T-helper 2 cell treated with Interferon-gamma antibody and Interleukin-4, amounts not matched to agents 5 μg/mL and 100 μg/mL, for 36 hours (primary cell): ENCODE results near the gene PGAP3.
"Not testable (repeated sequence)": the region's sequence is repeated elsewhere in the genome, so short reads cannot be mapped to it uniquely, and the experiment has no call there.

Experiments
- DNase-seq: peaks from one replicate; pipeline ENCODE4 v3.0.0; 2021; ENCODE audit warnings: low spot score
- H3K27ac Mint-ChIP-seq: one replicate; pipeline ENCODE4 v1.8.0; 2021; ENCODE audit warnings: mild to moderate bottlenecking, mixed read lengths
- H3K27me3 Mint-ChIP-seq: one replicate; pipeline ENCODE4 v1.8.0; 2021; ENCODE audit warnings: low read depth, mixed read lengths
- H3K36me3 Mint-ChIP-seq: one replicate; pipeline ENCODE4 v1.8.0; 2021; ENCODE audit warnings: low read depth, mixed read lengths
- H3K4me1 Mint-ChIP-seq: one replicate; pipeline ENCODE4 v1.8.0; 2021; ENCODE audit warnings: low read depth, mixed read lengths
- H3K4me3 Mint-ChIP-seq: one replicate; pipeline ENCODE4 v1.8.0; 2022; ENCODE audit warnings: mild to moderate bottlenecking, moderate library complexity, mixed read lengths
- H3K9me3 Mint-ChIP-seq: one replicate; pipeline ENCODE4 v1.8.0; 2021; ENCODE audit warnings: mixed read lengths

The PGAP3 gene

DNA sequence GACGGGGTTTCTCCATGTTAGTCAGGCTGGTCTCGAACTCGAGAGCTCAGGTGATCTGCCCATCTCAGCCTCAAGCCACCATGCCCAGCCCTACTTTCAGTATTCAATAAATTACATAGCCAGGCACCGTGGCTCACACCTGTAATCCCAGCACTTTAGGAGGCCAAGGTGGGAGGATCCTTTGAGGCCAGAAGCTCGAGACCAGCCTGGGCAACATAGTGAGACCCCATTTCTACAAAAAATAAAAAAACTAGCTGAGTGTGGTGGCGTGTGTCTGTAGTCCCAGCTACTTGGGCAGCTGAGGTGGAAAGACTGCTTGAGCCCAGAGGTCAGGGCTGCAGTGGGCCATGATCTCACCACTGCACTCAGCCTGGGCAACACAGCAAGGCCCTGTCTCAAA lies 34.2 kb upstream of the PGAP3 start:
- H3K4me3 Mint-ChIP-seq = no peak overlapping the region
- peaks cover 3% of the 10 kb centered on the region for H3K4me1 Mint-ChIP-seq
- H3K27me3 Mint-ChIP-seq = no peaks in the 10 kb centered on the region
- no peaks in the 10 kb centered on the region for H3K9me3 Mint-ChIP-seq
- DNase-seq = no peak
- H3K36me3 Mint-ChIP-seq = peaks cover 5% of the 10 kb centered on the region
- no peak overlapping the region for H3K27ac Mint-ChIP-seq

DNA sequence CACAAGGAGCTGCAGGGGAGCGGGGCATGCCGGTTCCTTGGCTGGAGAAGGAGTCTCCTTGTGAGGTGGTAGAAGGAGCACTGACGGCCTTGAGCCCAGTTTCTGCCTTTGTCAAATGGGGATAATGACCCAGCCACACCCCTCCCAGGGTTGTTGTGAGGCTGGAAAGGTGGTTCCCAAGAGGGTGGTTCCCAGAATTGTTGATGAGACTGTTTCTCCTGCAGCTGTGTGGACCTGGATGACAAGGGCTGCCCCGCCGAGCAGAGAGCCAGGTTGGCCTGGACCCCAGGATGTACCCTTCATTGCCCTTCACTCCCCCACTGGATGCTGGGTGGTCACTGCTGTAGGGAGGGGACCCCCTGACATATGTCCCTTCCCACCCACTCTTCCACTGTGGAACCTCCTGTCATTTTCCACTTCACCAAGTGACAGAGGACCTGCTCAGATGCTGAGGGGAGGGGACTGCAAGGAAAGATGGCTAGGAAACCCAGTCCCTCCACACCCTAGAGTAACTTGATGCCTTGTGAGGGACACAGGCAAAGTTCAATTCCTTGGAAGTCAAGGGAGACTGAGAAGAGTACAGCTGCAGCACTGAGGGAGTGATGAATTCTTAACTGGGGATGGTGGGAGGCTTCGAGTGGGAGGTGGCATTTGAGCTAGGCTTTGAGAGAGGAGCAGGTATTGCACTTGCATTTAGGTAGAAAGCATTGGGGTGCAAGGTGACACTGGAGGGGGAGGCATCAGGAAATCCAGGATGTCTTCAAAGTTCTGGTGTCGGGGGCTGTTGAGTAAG lies 31.9 kb upstream of the PGAP3 start:
- Mint-ChIP-seq H3K9me3 (no peaks in the 10 kb centered on the region), H3K27me3 (no peaks in the 10 kb centered on the region), H3K4me1 (peaks cover 3% of the 10 kb centered on the region), H3K4me3 (no peak overlapping the region), H3K36me3 (no peaks in the 10 kb centered on the region), H3K27ac (no peak overlapping the region)
- no peak for DNase-seq

DNA sequence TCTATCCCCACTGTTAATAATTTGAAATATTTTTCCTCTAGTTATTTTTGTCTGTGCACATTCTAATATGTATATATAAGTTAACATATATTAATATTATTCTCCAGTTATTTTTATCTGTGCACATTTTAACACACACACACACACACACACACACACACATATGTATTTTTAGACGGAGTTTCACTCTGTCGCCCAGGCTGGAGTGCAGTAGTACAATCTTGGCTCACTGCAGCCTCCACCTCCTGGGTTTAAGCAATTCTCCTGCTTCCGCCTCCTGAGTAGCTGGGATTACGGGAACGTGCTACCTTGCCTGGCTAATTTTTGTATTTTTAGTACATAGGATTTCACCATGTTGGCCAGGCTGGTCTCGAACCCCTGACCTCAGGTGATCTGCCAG lies 29.8 kb upstream of the PGAP3 start:
- H3K27me3 Mint-ChIP-seq = no peaks in the 10 kb centered on the region
- no peaks in the 10 kb centered on the region for H3K36me3 Mint-ChIP-seq
- no peak for DNase-seq
- H3K9me3 Mint-ChIP-seq = no peaks in the 10 kb centered on the region
- no peak overlapping the region for H3K4me3 Mint-ChIP-seq
- no peaks in the 10 kb centered on the region for H3K4me1 Mint-ChIP-seq
- H3K27ac Mint-ChIP-seq = no peak overlapping the region

DNA sequence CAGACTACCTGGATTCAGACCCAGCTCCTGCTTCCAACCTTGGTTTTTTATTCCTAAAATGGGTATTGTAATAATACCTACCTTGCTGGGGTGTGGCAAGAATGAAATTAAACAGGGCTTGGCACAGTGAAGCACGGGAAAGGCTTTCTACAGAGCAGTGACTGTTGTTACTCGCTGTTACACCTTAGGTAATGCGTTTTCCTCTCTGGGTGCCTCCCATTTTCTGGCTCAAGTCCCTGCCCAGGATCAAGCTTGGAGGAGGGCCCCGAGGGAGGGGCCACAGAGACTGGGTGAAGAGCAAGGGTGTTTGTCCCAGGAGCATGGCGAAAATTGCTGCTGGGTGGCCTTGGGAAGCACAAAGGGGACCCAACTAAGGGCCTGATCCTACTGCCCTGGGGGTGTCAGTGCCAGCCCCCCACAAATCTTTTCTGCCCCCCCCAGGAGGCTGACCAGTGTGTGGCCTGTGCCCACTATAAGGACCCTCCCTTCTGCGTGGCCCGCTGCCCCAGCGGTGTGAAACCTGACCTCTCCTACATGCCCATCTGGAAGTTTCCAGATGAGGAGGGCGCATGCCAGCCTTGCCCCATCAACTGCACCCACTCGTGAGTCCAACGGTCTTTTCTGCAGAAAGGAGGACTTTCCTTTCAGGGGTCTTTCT lies 29.2 kb upstream of the PGAP3 start:
- no peak overlapping the region for H3K27ac Mint-ChIP-seq
- no peaks in the 10 kb centered on the region for H3K36me3 Mint-ChIP-seq
- H3K4me1 Mint-ChIP-seq = no peaks in the 10 kb centered on the region
- H3K9me3 Mint-ChIP-seq = no peaks in the 10 kb centered on the region
- no peak for DNase-seq
- no peaks in the 10 kb centered on the region for H3K27me3 Mint-ChIP-seq
- no peak overlapping the region for H3K4me3 Mint-ChIP-seq

DNA sequence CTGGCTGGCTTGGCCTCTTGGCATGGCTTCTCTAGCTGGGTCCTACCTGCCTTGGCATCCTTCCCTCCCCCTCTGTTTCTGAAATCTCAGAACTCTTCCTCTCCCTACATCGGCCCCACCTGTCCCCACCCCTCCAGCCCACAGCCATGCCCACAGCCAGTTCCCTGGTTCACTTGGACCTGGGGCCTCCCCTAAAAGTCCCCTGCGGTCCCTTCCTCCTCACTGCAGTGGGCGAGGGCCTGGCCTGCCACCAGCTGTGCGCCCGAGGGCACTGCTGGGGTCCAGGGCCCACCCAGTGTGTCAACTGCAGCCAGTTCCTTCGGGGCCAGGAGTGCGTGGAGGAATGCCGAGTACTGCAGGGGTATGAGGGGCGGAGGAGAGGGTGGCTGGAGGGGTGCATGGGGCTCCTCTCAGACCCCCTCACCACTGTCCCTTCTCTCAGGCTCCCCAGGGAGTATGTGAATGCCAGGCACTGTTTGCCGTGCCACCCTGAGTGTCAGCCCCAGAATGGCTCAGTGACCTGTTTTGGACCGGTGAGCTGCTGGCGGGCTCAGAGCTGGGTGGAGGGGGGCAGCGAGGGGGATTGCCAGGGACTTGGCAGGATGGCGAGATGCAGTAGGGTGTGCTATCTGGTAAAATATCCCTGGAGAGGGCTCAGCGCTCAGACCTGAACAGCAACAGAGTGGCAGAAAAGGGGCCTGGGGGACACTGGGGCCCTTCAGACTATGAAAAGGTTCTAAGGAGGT lies 28.4 kb upstream of the PGAP3 start:
- no peaks in the 10 kb centered on the region for H3K4me1 Mint-ChIP-seq
- H3K36me3 Mint-ChIP-seq = no peaks in the 10 kb centered on the region
- H3K27me3 Mint-ChIP-seq = no peaks in the 10 kb centered on the region
- no peak overlapping the region for H3K4me3 Mint-ChIP-seq
- no peak overlapping the region for H3K27ac Mint-ChIP-seq
- DNase-seq = no peak
- H3K9me3 Mint-ChIP-seq = no peaks in the 10 kb centered on the region

DNA sequence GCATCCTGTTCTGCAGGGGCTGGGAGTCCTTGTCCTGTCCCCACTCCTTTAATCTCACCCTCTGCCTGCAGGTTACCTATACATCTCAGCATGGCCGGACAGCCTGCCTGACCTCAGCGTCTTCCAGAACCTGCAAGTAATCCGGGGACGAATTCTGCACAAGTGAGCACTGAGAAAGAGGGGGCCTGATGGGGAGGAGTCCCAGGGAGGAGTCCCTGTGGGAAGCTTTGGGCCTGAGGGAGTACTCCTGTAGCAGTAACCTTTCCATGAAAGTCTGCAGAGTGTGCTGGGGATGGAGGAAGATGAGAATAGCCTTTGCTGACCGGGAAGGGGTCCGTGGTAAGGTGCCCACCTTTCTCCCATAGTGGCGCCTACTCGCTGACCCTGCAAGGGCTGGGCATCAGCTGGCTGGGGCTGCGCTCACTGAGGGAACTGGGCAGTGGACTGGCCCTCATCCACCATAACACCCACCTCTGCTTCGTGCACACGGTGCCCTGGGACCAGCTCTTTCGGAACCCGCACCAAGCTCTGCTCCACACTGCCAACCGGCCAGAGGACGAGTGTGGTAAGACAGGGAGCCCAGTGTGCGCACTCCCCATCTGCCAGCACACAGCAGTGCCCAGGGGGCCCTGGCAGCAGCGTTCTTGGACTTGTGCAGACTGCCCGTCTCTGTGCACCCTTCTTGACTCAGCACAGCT lies 27.7 kb upstream of the PGAP3 start:
- Mint-ChIP-seq H3K4me3 (no peak overlapping the region), H3K27ac (no peak overlapping the region), H3K27me3 (no peaks in the 10 kb centered on the region), H3K9me3 (no peaks in the 10 kb centered on the region), H3K36me3 (no peaks in the 10 kb centered on the region), H3K4me1 (no peaks in the 10 kb centered on the region)
- DNase-seq = no peak

DNA sequence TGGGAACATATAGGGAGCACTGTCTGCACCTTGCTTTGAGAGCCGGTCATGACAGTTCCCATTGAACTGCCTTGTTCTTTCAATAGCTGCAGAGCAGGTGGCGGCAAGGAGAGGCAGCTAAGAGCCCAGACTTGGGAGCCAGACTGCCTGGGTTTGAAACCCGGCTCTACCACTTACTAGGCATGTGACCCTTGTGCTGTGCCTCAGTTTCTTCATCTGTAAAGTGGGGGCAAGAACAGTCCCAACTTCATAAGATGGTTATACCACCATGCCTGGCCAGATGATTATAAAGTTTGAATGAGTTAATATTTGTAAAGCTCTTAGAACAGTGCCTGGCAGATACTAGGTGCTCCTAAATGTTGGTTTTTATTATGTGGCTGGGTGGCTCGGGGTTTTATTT lies 26.4 kb upstream of the PGAP3 start:
- Mint-ChIP-seq H3K36me3 (no peaks in the 10 kb centered on the region), H3K27ac (no peak overlapping the region), H3K9me3 (no peaks in the 10 kb centered on the region), H3K4me3 (no peak overlapping the region), H3K27me3 (no peaks in the 10 kb centered on the region), H3K4me1 (no peaks in the 10 kb centered on the region)
- no peak for DNase-seq

DNA sequence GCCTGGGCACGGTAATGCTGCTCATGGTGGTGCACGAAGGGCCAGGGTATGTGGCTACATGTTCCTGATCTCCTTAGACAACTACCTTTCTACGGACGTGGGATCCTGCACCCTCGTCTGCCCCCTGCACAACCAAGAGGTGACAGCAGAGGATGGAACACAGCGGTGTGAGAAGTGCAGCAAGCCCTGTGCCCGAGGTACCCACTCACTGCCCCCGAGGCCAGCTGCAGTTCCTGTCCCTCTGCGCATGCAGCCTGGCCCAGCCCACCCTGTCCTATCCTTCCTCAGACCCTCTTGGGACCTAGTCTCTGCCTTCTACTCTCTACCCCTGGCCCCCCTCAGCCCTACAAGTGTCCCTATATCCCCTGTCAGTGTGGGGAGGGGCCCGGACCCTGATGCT lies 24.0 kb upstream of the PGAP3 start:
- no peak for DNase-seq
- no peaks in the 10 kb centered on the region for H3K9me3 Mint-ChIP-seq
- H3K27ac Mint-ChIP-seq = no peak overlapping the region
- no peaks in the 10 kb centered on the region for H3K36me3 Mint-ChIP-seq
- H3K4me3 Mint-ChIP-seq = no peak overlapping the region
- no peaks in the 10 kb centered on the region for H3K27me3 Mint-ChIP-seq
- H3K4me1 Mint-ChIP-seq = peaks cover 5% of the 10 kb centered on the region

DNA sequence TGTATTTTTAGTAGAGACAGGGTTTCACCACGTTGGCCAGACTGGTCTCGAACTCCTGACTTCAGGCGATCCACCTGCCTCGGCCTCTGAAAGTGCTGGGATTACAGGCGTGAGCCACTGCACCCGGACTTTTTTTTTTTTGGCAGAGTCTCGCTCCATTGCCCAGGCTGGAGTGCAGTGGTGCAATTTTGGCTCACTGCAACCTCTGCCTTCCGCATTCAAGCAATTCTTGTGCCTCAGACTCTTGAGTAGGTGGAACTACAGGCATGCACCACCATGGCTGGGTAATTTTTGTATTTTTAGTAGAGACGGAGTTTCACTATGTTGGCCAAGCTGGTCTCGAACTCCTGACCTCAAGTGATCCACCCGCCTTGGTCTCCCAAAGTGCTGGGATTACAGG lies 23.2 kb upstream of the PGAP3 start:
- not testable (repeated sequence) for H3K36me3 Mint-ChIP-seq, H3K9me3 Mint-ChIP-seq, H3K27me3 Mint-ChIP-seq, H3K4me3 Mint-ChIP-seq, DNase-seq, H3K27ac Mint-ChIP-seq, H3K4me1 Mint-ChIP-seq

DNA sequence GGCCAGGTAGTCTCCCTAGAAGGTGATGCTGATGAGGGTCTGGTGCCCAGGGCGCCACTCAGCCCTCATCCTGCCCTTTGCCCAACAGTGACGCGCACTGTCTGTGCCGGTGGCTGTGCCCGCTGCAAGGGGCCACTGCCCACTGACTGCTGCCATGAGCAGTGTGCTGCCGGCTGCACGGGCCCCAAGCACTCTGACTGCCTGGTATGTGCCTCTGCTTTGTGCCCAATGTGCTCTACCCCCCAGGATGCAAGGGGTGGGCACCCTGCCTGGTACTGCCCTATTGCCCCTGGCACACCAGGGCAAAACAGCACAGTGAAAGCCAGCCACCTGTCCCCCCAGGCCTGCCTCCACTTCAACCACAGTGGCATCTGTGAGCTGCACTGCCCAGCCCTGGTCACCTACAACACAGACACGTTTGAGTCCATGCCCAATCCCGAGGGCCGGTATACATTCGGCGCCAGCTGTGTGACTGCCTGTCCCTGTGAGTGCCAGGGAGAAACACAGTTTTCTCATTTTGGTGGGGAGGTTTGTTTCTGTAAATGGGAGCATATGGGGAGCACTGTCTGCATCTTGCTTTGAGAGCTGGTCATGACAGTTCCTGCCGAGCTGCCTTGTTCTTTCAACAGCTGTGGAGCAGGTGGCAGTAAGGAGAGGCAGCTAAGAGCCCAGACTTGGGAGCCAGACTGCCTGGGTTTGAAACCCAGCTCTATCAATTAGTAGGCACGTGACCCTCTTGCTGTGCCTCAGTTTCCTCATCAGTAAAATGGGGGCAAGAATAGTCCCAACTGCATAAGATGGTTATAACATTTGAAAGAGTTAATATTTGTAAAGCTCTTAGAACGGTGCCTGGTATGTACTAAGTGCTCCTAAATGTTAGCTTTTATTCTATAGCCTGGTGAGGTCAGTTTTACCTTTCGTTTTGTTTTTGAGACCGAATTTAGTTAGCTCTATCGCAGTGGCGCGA lies 22.4 kb upstream of the PGAP3 start:
- Mint-ChIP-seq H3K4me1 (peaks cover 7% of the 10 kb centered on the region), H3K36me3 (no peaks in the 10 kb centered on the region), H3K4me3 (no peak overlapping the region), H3K27ac (no peak overlapping the region), H3K9me3 (no peaks in the 10 kb centered on the region), H3K27me3 (no peaks in the 10 kb centered on the region)
- DNase-seq = no peak

DNA sequence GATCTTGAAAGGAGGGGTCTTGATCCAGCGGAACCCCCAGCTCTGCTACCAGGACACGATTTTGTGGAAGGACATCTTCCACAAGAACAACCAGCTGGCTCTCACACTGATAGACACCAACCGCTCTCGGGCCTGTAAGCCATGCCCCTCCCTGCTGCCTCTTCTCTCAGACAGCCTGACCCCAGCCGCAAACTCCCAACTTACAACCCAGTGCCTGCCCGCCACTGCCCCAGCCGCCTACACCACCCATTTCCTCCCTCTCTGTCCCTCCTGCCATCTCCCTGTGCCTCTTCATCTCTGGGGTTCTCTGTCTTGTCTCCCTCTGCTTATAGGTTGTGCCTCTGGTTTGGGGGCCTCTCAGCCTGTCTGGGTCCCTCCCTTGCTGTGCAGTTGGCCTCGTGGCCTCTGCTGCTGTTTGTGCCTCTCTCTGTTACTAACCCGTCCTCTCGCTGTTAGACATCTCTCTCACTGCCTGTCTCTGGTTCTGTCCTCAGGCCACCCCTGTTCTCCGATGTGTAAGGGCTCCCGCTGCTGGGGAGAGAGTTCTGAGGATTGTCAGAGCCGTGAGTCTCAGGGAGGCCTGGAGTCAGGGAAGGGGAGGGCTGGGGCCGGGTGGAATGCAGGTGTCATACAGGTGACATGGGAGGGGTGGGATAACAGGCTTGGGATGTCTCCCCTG lies 21.6 kb upstream of the PGAP3 start:
- Mint-ChIP-seq H3K9me3 (no peaks in the 10 kb centered on the region), H3K27ac (no peak overlapping the region), H3K27me3 (no peaks in the 10 kb centered on the region), H3K4me3 (no peak overlapping the region), H3K36me3 (no peaks in the 10 kb centered on the region), H3K4me1 (peaks cover 7% of the 10 kb centered on the region)
- no peak for DNase-seq

DNA sequence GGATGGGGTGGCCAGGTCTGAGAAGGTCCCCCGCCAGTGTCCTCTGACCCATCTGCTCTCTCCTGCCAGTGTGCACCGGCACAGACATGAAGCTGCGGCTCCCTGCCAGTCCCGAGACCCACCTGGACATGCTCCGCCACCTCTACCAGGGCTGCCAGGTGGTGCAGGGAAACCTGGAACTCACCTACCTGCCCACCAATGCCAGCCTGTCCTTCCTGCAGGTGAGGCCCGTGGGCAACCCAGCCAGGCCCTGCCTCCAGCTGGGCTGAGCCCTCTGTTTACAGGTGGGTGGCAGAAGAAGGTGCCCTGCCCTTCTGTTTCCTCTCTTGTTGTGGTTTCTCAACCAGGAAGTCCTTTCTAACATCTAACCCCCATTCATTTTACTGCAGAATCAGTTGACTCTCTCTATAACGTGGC lies 19.1 kb upstream of the PGAP3 start:
- DNase-seq = no peak
- peak overlapping the region; percentile 71 for H3K27ac Mint-ChIP-seq

DNA sequence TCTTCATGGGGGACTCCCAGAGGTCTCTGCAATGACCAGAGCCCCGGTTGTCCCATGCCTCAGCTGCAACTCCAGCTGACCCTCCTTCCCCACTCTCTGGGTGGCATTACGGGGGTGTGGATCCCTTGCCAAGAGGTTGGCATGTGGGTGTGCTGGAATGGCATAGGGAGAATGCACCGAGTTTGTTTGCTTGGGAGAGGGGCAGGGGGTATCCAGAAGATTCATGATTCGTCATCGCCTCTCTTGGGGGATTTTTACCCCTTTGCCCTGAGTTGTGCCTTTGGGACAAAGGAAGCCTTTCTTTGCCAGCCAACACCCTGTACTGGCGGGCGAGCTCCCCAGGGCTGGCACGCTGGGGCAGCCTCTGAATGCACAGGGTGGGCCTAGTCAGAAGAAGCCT lies 18.5 kb upstream of the PGAP3 start:
- Mint-ChIP-seq H3K36me3 (no peaks in the 10 kb centered on the region), H3K27ac (no peak overlapping the region), H3K4me3 (no peak overlapping the region), H3K9me3 (no peaks in the 10 kb centered on the region), H3K4me1 (peaks cover 11% of the 10 kb centered on the region), H3K27me3 (peaks cover 16% of the 10 kb centered on the region)
- DNase-seq = no peak

More for the DNA sequence above, 19.1 kb upstream of the PGAP3 start:
- Mint-ChIP-seq H3K9me3 (no peaks in the 10 kb centered on the region), H3K4me1 (peaks cover 11% of the 10 kb centered on the region), H3K27me3 (peaks cover 11% of the 10 kb centered on the region), H3K36me3 (no peaks in the 10 kb centered on the region), H3K4me3 (no peak overlapping the region)
